Activated naive CD4-positive, alpha-beta T cell (primary cell): ENCODE measurements around the gene PPFIBP2.
A peak's percentile ranks its signal among the peaks of the same experiment; 100 is the strongest.
"Not testable (repeated sequence)": the region's sequence is repeated elsewhere in the genome, so short reads cannot be mapped to it uniquely, and the experiment has no call there.

Experiments used
- DNase-seq, 4 experiments: peaks; one replicate each; lab custom pipeline; 2025; lab: John Stamatoyannopoulos, UW

PPFIBP2 gene

GRCh38 chr11:7499081-7499480, 14.7 kb upstream of the PPFIBP2 start:
- no peak for DNase-seq

- no peak for DNase-seq
These were observed 13.5 kb upstream of the PPFIBP2 start for GRCh38 chr11:7500251-7500650.

DNA sequence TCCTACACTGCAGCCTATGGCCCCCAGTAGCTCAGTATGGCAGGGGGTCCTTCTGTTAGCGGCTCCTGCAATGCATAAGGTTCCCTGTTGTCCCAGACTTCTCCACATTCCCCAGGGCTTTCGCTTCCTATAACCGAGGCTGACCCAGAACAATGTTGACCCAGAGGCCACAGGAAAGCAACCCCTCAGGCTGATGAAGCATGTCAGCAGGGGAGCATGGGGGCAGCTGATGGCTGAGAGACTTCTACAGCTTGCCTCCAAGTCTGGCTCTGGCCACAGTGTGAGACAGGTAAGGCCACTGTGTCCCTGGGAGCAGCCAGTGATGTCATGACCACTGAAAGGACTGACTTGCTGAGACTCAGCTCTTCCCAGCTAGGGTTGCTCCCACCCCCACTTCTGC, 12.5 kb upstream of the PPFIBP2 start:
- no peak for DNase-seq

DNA sequence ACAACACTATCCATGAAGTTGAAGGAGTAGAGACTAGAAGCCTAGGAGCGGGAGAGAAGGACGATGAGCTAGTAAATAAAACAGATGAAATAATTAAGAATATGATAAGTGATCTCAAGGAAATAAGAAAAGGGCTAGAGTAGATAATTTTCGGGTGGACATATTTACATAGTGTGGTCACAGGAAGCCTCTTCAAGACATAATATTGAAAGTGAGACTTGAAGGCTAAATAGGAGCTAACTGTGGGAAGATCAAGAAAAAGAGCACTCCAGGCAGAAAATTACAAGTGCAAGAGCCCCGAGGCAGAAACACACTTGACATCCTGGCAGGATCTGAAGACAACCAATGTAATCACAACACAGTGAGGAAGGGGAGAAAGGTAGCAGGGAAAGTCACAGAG, 11.9 kb upstream of the PPFIBP2 start:
- no peak for DNase-seq

DNA sequence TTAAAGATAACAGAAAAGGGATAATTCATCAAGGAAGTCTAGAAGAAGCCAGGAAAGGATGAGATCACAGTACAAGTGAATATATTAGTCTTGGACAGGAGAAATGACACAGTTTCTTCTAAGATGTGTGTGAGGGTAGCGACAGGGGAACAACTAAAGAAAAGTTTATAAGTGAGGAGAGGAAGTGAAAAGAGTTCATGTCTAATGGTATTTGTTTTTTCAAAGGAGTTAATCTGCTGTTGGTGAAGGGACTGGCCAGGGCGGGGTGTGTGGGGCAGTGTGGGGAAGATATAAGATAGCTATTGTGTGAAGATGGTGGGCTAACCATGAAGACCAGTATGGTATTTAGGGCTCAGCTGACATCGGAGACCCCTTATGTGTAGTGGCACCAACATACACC, 7.6 kb upstream of the PPFIBP2 start:
- DNase-seq, result no peak

DNA sequence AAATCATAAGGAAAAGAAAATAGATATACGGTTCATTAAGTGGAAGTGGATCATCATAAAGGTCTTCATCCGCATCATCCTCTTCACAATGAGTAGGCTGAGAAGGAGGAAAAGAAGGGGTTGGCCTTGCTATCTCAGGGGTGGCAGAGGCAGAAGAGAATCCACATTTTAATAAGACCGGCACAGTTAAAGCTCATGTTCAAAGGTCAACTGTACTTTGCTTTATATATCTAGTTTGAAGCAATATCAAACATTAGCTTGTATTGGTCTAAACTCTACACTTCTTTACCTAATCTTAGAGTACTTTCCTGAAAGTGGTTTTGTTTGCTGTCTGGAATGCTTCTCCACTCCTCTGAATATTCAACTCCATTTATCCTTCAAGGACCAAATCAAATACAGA, 5.7 kb upstream of the PPFIBP2 start:
- DNase-seq, result no peak

- no peak for DNase-seq
These were observed 3.8 kb upstream of the PPFIBP2 start for GRCh38 chr11:7509966-7510365.

DNA sequence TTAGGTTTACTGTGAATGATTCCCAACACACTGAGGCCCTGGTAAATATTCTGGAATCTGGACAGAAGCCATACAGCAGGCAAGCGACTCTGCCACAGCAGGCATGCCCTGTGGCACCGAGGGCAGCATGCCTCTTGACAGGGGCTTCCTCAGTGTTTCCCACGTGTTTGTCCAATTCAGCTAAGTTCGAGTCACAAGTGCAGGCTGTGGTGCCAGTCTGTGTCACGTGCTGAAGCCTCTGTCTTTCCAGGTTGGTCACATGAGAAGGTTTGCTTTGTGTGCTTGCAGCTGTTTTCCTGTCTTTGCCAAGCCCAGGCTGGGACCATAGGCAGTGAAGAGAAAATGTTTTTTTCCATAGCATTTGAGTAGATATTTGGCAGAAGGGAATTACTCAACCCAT, 2.4 kb upstream of the PPFIBP2 start:
- DNase-seq, result no peak

DNA sequence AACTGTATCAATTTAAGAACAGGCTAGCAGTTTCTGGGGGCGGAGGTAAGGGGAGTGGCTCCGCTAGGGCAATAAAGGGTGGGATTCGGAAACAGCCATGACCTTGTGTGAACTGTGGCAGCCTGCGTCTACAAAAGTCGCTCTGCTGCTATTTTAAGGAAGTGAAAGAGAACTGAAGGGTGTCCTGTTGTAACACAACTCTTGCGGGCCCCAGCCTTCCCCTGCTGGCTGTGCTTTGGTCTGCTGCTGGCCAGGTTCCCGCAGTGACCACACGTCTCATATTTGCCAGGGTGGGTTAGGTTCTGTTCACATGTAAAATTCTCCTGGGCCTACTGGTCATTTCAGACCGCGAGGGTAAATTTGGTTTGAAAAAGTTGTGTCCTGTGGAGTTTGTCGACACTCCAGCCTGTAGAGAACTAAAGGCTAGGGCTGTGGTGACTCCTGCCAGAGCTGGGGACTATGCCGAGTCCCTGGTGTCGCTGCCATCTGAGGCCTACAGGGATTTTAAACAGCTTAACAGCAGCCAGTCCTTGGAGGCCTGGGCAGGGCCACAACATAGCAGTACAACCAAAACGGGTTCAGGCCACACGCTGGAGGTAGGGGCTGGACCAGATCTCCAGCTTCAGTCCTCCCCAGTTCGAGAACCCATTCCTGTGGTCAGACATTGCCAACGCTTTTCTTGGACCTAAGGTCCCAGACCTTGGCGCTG, 1.1 kb upstream of the PPFIBP2 start:
- no peak for DNase-seq

DNA sequence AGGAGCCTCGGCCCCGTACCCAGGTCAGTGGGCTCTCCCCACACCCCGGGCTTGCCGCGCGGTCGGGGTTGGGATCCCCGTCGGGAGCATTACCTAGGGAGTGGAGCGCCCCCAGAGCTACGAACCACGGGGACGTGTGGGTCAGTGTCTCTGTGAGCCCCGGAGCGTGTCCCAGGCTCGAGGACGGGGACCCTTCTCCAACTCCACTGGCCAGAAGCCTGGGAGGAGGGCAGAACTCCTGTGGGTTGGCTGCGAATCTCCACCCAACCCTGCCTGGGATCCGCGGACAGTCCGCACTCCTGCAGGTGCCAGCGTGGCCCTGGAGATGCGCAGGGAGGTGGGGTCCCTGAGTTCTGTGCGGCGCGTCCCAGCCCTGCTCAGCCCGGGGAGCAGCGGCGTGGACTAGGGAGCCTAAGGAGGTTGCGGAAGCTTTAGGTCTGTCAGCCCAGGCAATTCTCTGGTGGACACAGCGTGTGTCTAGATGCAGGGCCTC, 346 bp downstream of the PPFIBP2 start:
- DNase-seq, result peak in 1 of 4 experiments; percentile 34

DNA sequence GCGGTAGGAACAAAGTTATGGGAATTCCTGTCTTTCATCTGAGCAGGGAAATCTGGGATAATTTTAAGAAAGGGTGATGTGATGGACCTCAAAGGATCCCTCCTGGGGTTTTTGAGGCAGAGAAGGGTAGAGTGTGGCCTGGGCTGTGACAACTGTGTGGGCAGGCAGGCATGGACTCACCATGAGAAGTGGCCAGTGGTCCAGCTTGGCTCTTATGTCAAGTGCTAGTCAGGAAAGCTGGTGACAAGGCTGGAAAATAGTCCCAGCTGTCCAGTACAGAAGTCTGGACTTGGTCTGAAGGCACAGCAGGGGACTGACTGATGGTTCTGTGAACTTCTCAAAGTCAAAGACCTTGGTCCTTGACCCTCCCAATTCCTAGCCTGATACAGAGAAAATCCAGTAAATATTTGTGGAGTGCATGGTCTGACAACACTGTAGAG, 1.7 kb downstream of the PPFIBP2 start:
- no peak for DNase-seq

- DNase-seq, result no peak
These were observed 2.7 kb downstream of the PPFIBP2 start for GRCh38 chr11:7516475-7516874.

GRCh38 chr11:7517743-7518142, 3.9 kb downstream of the PPFIBP2 start:
- DNase-seq, result not testable (repeated sequence)

DNA sequence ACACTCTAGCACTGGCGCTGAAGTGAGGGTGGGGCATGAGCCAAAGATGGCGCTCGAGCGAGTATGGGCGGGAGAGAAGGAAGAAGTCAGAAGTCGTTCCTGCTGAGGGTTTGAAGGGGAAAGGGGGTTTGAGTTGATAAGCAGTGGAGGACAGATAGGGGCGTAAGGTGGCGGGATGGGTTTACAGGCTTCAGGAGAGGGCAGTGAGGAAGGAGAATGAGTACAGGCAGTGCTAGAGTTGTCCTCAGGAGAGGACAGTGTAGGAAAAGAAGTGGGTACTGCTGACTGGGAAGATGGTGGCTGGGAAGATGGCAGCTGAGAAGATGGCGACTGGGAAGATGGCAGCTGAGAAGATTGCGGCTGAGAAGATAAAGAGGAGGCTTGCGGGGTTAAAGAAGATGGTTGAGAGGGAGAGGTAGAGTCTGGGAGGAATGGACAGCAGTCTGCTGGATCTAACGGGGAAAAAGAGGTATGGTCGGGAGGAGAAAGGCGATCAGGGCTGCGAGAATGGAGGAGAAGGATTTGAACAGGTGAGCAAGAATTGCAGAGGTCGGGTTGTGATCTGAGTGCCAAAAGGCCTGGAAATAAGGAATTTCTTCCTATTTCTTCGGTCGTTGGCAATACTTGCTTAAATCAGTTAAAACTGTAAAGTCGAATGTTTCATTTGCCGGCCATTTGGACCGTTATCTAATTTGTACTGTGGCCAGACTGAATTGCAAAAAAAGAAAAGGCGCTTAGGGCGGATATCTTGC, 5.2 kb downstream of the PPFIBP2 start:
- DNase-seq, result no peak

DNA sequence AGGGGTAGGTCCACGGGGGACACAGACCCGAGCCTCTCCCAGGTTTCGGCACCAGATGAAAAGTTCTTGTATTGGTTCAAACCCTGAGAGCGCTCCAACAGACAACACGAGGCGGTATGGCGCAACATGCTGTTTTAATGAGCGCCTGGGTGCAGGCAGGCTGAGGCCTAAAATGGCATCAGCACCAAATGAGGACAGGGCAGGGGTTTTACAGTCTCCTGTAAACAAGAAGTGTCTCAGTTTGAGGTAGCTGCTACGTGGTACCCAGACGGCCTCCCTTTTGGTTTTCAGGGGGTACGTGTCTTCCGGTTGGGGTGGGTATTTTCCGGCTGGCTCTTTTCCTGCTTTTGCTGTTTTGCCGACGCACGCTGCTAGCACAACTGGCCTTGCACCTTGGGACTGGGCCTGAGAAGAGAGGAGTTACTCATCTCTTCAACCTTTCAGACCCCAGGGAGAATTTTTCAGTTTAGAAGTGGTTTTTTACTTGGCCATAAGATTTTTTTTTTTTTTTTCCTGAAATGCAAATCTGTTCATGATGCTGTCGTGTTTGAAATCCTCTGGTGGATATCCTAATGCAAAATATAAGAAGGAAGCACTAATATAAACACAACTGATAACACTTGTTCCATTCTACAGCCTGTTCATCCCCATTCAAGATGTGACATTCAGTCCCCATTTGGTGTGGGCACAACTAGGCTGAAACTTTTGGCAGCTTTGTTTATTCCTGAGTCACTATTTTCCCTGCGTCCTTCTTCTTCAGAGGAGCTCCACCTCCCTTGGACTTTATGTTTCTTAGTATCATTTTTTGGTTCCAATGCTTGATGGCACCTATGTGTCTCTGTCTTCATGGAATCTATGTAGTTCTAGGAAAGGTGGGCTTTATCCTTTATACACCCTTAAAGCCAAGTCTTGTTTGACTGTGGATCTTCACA, 6.5 kb downstream of the PPFIBP2 start:
- no peak for DNase-seq

- no peak for DNase-seq
These were observed 7.2 kb downstream of the PPFIBP2 start for GRCh38 chr11:7520981-7521487.

DNA sequence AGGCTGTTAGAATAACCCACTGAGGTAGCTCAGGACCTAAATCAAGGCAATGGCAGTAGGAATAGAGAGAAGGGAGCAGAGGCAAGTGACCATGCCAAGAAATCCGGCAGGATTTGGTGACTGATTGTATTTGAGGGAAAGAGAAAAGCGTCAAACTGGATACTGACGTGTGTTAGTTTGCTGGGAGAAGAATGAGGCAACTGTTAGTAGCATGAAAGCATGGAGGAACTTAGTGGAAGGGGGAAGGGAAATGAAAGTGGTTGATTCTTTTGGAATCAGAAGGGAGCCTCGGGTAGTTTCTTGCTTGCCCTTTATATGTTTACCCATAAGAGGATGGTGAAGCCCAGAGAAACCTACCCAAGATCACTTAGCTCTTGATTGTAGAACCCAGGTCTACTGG, 8.3 kb downstream of the PPFIBP2 start:
- DNase-seq, result no peak

GRCh38 chr11:7522546-7522945, 8.7 kb downstream of the PPFIBP2 start:
- no peak for DNase-seq

GRCh38 chr11:7523416-7524210, 9.8 kb downstream of the PPFIBP2 start:
- no peak for DNase-seq

GRCh38 chr11:7524462-7525235, 10.8 kb downstream of the PPFIBP2 start:
- no peak for DNase-seq
